Activated gamma-delta T cell treated with anti-CD3 and anti-CD28 coated beads, Interleukin-2, amount 50 U/mL, for 16 hours (primary cell): Measurements from ENCODE around the gene NFIB.

Experiments used
- DNase-seq: peaks from one replicate; pipeline ENCODE4 v3.0.0-alpha.2; 2020; ENCODE audit warnings: low read depth

NFIB gene

GRCh38 chr9:14098486-14099180 lies 215.3 kb downstream of the NFIB start:
- DNase-seq, result no peak

DNA sequence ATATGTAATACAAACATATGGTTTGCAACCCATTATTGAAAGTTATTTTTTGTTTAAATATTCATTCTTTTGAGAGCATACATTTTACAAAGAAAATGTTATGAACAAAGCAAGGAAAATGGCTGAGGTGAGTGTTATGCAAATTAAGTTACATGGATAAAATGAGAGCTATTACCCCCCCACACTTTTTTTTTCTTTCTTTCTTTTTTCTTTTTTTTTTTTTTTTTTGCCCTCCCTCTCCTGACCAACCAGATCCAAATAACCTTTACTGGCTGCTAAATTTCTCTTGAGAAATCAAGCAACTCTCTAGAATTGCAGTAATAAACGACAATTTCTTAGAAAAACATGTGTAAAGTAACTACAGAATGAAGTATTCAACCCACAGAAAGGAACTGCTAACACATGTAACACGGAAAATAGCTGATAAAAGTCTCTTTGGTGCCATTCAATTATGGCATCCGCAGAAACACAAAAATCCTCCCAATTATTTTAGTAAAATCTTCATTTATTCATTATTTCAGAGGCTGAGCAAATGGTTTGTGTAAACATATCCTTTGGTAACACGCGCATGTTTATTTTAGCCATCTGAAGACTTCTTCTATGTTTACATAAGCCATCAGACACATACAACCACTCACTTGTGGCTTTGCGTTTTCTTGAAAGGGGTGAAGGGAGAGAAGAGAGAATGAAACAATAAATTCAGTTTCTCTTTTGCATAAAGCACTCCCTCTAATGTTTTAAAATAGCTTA lies 216.1 kb downstream of the NFIB start:
- no peak for DNase-seq

DNA sequence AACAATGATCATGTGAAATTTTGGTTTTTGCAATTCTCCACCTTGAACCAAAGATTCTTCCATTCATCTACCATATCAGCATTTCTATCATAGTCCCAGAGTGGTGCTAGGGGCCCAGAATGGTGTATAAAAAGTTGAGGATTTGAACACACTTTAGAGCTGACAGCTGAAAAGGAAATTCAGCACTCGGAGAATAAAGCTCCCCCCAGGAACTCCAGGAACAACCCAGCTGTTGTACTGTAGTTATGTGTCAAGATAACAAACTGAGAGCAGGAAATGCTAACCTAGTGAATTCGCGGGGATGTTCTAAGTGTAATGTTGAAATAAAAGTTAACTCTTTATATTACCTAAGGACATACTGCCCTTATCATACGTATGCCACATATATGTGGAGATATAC lies 216.7 kb downstream of the NFIB start:
- no peak for DNase-seq

- no peak for DNase-seq
Measured at GRCh38 chr9:14096258-14096922, 217.6 kb downstream of the NFIB start.

DNA sequence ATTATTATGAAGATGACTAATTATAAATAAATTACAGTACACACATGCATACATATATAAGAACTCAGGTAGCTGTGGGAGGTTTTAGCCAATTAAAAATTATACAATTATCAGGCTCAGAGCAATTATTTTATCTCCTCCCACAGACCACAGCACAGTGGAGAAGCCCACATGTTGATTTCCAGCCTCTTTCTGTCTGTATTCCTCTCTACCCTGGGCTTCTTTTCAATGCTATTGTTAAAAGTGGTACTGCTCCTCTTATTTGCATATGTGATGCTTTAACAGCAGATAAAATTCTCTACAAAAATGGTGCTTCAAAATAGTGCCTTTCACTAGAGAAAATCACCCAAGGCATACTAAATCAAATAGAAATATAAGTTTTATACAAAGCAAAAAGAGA lies 218.7 kb downstream of the NFIB start:
- DNase-seq, result no peak

DNA sequence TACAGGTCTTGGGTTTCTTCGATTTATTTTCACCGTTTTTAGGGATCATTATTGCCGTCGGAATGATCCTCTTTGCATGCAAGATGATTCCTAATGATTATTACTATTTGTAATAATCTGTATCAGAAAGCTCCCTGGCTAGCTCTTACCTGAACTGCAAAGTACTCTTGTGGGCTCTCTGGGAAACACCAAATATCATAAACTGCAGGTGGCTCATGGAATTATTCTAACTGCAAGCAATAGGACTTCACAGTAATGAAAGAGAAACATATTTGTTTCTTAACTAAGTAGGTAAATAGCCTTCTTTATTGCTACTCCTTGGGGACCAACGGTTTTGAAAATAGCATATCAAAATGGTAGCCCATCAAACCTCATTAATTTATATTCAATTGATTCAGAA lies 219.4 kb downstream of the NFIB start:
- DNase-seq, result no peak

DNA sequence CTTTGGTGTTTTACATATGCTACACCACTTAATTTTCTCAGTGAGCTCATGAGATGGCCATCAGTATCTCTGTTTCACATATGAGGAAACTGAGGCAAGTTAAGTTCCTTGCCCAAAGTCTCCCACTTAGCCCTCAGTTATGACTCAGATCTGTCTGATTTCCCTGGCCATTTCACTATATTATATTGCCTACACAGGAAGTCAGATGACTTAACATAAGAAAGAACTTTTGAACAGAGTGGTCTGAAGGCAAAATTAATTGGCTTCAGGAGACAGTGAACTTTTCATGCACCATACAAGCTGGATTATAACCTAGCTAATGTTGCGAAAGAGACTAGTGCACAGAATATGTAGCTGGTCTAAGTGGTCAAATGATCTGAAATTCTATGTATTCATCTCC lies 221.6 kb downstream of the NFIB start:
- no peak for DNase-seq

DNA sequence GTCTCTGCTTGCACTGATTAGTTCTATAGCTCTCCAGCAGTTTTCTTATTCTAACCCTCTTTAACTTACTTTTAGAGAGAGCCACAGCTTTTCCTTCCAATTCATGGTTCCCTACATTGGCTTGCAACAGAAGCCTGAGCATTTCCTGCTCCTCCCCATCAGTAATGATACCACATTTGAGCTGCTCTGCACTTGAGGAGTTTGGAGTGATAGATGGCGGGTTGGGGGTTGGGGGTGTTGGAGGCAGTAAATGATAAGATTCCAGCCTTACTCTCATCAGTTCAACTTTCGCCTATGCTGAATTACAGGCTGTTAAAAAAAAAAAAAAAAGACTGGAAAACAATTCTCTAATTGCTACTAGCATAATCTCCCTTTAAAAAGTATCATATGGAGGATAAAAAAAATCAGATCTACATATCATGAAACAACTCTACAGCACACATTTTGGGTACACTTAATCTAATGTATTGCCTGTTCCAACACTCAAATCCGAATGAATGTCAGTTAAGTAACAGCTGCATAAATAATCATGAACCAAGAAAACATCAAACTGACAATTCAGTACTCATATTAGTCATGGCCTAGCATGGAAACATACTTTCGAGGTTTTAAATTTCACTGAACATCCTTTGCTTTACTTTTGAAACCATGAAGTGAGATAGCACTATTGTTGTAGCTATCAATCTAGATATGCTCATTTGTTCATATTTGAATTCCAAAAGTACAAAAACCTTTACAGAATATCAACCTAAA lies 224.7 kb downstream of the NFIB start:
- DNase-seq, result no peak

DNA sequence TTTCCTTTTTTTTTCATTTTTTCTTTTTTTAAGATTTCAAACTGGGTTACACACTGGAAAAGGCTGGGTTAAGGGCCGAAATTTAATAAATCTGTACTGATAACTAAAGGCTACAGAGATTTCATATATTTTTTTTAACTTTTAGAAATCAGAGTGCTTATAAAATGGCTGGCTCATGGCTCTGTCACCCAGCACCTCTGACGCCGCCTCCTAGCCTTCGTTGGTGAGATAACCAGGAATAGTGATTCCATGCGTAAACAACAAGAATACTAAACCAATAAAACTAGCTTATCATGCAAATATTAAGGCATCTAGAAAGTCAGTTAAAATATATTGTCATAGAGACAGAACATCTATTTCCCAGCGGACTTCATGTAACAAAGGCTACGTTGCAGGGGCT lies 226.4 kb downstream of the NFIB start:
- no peak for DNase-seq

GRCh38 chr9:14086495-14086894 lies 227.4 kb downstream of the NFIB start:
- no peak for DNase-seq

GRCh38 chr9:14085810-14086209 lies 228.1 kb downstream of the NFIB start:
- DNase-seq, result no peak

DNA sequence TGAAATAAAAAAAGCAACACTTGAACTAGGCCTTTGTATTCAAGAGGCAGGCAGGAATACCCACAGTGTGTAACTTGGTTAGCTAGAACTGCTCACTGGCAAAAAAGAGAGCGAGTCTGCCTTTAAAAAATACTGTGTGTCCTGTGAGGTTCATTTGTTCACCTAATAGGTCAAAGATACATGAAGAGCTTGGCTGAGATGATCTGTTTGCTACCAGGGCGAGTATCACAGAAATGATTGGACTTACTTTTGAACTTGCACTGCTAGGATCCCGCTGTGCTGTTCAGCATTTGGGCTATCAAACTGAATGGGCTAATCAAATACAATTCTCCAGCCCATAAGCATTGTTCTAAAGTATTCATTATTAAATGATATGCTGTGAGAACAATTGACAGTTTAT lies 229.1 kb downstream of the NFIB start:
- no peak for DNase-seq

DNA sequence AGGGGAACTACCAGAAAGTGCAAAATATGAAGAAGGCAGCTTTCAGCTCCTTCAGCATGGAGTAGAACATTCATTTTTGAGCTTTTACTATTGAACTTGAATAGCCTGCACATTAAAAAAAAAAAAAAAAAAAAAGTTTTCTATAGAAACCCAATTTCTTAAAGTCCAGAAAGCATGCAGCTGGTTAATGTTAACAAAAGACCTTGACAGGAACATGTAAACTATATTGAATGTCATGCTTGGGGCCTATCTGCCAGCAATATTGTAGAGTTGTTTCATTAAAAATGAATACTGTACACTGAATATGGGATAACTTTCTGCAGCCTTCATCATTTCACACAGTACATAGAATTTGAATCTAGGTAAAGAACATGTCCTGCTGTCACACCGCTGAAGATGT lies 230.6 kb downstream of the NFIB start:
- DNase-seq, result no peak

GRCh38 chr9:14082732-14083131 lies 231.2 kb downstream of the NFIB start:
- no peak for DNase-seq

- DNase-seq, result no peak
Measured at GRCh38 chr9:14081745-14082144, 232.2 kb downstream of the NFIB start.

- no peak for DNase-seq
Measured at GRCh38 chr9:14080959-14081542, 232.9 kb downstream of the NFIB start.

- no peak for DNase-seq
Measured at GRCh38 chr9:14079440-14079839, 234.5 kb downstream of the NFIB start.

DNA sequence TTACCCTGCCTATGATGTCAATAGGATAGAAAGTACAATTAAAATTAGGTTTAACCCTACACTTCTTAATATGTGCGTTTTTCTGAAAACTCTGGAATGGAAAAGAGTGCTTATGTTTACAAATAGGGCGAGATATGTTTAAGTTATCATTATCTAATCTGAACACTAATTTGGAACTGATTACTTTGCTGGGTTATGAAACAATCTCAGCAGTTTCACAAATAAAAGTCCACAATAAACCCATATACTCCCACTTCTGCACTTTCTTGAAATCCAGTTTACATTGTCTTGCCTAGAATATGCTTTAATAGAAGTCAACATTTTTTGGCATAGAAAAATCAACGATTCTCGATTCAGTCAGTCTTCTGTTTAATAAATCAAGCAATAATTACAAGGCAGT lies 236.3 kb downstream of the NFIB start:
- DNase-seq, result no peak

GRCh38 chr9:14075218-14075617 lies 238.7 kb downstream of the NFIB start:
- DNase-seq, result no peak

- DNase-seq, result no peak
Measured at GRCh38 chr9:14072850-14073249, 241.1 kb downstream of the NFIB start.

GRCh38 chr9:14071484-14071883 lies 242.5 kb downstream of the NFIB start:
- DNase-seq, result no peak

GRCh38 chr9:14068690-14069089 lies 245.3 kb downstream of the NFIB start:
- DNase-seq, result no peak
